GOT3 (cell line): ENCODE data around the gene TMEM100.
A peak's percentile ranks its signal among the peaks of the same experiment; 100 is the strongest.

ENCODE experiments used
- DNase-seq: peaks from one replicate; lab custom pipeline; 2025; ENCODE audit warnings: mixed read lengths; lab: John Stamatoyannopoulos, UW

TMEM100 gene, protein sequence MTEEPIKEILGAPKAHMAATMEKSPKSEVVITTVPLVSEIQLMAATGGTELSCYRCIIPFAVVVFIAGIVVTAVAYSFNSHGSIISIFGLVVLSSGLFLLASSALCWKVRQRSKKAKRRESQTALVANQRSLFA

DNA sequence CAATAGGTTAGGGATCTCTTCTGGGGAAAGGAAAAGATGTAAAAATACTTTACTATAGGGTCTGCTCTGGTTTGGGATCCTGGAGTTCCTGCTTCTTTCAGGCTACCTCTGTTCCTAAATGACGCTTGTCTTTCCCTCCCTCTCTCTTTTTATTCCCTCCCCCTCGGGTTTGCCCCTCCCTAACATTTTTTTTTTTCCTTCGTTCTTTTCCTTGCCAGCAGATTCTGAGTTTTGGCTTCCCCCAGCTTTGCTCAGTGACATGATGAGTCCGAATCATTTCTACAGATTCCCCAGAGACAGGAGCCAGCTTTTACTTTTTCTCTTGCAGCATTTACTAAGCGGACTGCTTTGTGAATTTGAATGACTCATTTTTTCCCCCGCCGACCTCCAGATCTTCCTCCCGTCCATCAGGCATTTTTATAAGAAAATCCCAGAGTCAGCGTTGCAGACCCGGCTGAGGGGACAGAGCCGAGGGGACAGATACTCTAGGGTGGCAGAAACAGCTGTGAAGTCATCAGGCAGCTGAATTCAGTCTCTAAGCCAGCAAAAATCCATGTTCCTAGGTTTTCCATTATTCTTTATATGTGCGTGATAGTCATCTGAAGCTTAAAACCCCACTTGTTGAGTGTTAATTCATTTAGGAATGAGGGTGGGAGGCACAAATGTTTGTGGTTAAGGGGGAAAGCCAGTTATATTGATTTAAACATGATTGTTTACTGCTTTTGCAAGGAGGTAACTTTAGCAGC, at the start of gene TMEM100:
TMEM100 (minus strand) TSS at position 123 of the 746 bp plus-strand sequence. CDS start 1,794 bp downstream, outside the sequence.
- DNase-seq, result peak; percentile 34

DNA sequence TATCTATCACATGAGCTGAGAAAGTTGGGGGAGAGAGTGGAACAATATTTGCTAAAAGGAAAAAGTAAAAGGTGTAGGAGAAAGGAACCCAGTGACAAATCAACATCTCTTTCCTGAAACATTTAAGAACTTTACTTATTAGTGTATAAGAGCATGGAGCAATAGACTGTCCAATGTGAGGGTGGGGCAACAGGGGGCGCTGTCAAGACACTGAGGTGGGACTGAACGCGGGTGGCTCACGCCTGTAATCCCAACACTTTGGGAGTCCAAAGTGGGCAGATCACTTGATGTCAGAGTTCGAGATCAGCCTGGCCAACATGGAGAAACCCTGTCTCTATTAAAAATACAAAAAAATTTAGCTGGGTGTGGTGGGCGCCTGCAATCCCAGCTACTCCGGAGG, 49.4 kb upstream of the TMEM100 start:
- DNase-seq, result no peak

DNA sequence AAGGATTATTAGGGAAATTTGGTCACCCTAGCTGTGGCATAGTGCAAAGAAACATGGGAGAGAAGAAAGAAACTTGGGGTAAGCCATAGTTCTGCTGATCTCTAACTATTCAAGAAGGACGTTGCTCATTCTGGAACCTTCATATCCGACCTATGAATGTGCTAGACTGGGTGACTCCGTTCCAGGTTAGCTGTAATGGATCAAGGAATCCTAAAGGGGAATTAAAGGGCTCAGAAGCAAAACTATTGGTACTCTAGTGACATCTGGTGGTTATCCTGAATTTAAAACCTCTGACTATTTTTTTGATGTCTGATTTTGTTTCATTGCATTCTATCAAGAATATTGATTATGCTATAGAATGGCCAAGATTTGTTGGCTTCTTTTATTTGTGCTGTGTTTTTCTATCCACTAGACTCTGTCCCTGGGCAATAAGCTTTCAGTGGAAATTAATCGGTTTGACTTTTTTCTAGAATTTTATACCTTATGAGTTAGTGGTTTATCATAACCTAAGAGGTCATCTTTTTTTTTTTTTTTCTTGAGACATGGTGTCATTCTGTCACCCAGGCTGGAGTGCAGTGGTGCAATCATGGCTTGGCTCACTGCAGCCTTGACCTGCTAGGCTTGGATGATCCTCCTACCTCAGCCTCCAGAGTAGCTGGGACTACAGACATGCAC, 47.7 kb upstream of the TMEM100 start:
- no peak for DNase-seq

DNA sequence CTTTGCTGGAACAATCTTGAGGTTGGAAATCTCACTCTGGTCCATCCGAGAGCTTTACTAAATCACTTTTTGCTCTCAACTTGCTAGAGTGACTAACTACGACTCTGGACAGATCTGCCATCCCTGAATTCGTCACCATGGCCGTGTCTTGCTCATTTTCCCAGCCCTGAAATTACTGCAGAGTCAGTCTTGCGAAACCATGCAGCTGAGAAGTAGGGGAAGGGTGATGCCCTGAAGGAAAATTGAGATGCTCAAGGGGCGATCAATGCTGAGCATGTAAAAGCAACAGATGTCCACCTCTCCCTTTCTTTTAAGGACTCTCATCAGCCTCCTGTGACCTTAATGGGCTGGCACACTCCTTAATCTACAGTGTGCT, 46.9 kb upstream of the TMEM100 start:
- peak; percentile 14 for DNase-seq

DNA sequence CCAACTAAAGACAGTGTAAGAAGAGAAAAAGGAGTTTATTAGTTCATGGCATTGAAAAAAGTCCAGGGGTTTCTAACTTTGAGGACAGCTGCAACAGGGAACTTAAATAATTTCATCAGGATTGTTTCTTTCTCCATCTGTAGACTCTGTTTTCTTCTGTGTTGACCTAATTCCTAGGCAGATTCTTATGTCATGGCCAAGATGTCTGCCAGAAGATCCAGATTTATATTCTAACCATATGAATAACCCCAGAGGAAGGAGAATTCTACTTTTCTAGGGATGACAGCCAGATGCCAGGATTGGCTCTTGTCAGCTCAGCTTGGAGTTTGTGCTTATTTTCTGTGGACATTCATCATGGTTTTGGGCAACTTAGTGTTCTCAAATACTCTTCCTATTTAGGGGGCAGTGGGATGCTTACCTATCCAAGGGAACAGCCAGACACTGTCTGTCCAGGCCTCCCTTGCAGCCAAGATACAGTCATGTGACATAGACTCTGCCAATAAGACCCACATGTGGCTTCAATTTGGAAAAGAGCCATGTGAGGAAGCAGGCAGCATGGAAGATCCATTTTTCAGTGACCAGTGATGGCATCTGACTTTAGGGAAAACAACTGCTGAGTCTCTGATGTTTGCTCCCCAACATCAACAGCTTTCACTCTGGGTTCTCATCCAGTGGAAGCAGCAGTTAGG, 46.4 kb upstream of the TMEM100 start:
- no peak for DNase-seq

DNA sequence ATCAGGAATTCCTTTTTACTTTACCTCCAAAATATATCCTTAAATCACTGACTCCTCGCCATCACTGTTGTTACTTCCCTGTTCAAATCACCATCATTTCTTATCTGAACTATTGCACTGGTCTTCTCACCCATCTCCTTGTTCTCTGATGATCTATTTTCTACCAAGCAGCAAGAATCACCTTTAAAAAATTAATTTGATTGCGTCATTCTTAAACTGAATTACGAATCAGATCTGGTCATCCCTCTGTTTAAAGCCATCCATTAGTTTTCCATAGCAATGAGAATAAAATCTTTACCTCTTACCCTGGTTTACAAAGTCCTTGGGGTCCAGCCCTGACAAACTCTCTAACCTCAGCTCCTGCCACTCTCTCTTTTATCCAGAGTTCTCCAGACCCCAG, 42.8 kb upstream of the TMEM100 start:
- DNase-seq, result no peak

DNA sequence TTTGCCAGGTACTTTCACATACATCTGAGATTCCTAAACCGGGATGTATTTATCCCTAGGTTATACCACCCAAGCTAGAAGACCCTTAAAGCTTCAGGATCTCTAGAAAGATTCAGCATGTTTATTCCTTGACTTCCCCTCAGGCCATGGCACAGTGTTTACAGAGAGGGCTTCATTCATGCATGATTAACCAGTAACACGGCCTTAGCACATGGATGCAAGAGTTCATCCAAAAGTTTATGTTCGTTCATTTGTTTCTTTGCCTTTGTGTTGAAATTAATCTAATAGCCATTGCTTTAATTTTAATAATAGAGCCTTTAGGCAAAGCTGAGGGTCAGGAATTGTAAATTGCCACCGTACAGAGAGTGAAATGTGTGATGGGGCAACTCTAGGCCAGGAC, 41.9 kb upstream of the TMEM100 start:
- DNase-seq, result no peak

DNA sequence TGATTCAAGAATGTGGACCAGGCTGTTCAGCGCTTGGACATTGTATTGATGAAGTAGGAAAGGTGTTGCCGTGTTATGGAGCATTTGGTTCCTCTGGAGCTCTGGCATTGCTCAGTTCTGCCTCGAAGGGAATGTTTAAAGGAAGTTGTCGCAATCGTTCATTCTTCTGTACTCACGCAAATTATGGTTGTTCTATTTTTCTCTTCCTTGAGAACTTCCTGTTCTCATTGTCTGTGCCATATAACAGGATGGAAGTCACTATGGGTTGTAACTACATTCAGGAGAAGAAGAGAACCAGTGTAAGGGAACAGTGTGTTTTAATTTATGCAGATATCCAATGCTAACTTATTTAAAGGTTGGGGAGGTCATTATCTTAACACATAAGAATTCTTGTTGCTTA, 41.2 kb upstream of the TMEM100 start:
- no peak for DNase-seq

DNA sequence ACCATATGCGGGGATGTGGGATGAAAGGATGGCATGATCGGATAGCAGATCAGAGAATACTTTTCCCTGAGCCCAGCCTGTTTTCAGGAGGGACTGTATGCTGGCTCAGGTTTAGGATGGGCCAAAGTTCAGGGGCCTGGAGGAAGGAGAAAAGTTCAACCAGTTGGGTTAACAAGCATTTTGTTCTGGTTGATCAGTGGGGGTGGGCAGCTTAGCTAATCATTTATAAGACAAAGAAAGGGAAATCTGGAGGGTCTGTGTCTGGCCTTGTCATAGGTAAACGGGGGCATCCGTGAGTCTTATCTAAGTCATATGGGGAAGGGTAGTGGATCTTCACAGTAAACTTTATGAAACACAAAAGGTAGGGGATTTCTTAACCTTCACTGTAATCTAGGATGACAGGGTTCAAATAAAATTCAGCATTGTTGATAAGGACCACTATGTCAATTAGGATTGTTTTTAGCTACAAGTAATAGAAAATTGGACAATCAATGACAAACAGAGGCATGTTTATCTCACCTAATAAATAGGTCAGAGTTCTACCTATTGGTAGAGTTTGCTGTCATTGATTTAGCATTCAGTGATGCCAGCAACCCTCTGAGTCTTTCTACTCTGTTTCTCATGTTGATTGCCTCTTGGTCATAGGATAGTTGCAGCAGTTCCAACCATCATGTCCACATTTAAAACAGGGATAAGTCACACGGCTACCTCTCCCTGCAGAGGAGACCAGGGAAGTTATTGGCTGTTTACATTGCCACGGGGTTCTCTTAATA, 39.6 kb upstream of the TMEM100 start:
- no peak for DNase-seq

DNA sequence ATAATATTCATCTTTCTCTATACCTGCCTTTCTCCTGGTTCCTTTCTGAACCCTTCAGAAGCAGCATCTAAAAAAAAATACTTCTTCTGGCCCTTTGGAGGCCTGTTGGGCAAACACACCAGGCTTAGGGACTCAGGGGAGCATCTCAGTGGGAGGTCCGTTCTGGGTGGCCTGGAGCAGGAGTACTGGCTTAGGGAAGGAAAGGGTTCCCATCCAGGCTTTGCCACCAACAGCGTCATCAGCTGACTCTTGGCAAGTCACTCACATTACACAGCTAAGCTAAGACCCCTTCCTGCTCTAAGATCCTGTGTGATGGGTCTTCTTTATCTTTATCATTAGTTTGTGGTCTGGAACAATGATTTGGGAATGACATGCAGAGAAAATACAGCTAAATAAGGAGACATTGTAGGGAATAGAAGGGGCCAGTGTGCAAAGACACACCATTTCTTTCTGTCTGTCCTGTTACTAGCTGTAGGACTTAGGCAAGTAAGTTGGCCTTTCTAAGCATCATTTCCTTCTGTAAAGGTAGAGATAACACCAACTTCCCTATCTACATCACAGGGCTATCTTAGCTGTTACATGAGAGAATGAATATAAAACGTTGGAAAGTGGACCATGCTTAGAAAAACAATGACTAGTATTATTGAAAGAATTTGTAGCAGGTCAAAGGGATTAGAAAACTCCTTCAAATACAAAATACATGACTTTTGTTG, 38.1 kb upstream of the TMEM100 start:
- no peak for DNase-seq

DNA sequence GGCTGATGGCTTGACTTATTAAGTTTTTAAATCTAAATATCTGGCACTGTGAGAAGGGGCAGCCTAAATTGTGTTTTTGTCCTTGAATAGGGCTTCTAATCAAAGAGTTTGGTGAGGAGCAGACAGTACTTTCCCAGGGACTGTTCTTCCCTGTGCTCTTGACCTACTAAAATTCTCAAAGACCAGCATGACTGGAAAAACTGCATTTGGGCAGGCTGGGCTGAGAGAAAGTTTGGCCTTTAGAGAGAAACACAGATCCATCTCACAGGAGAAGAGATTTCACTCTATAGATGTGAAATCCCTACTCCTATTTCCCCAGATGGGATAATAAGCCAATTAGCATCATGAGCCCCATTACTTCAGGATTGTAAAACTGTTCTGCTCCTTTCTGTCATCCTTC, 35.5 kb upstream of the TMEM100 start:
- DNase-seq, result no peak

DNA sequence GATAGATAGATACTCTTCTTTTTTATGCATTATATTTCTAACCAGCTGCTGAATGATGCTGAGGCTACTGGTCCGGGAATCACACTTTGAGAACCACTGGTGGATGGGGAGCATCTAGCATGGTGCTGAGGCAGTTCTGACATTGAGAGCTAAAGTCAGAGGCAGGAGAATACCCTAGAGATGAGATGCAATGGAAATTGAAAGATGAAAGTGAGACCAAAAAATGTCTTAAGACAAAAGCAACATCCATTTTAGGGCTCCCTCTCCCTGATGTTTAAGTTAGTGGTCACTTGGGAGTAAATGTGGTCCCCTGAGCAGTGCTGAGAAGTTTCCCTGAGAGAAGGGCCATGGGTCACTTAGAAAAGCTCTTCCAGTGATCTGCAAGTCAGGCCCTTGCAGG, 35.0 kb upstream of the TMEM100 start:
- no peak for DNase-seq

DNA sequence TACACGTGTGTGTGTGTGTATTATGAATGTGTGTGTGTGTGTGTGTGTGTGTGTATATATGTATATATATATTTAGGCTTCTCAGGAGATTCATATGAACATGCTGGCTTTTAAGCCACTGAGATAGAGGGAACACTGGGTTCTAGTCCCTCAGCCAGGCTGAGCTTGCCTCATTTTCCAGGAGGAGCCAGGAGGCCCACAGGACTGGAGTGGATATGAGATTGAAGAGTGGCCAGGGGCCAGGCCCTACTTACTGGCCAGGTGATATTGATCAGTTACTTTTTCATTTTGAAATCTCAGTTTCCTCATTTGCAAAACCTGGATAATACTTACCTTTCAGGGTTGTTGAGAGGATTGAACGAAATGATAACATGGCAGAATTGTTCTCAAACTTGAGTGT, 34.0 kb upstream of the TMEM100 start:
- no peak for DNase-seq

DNA sequence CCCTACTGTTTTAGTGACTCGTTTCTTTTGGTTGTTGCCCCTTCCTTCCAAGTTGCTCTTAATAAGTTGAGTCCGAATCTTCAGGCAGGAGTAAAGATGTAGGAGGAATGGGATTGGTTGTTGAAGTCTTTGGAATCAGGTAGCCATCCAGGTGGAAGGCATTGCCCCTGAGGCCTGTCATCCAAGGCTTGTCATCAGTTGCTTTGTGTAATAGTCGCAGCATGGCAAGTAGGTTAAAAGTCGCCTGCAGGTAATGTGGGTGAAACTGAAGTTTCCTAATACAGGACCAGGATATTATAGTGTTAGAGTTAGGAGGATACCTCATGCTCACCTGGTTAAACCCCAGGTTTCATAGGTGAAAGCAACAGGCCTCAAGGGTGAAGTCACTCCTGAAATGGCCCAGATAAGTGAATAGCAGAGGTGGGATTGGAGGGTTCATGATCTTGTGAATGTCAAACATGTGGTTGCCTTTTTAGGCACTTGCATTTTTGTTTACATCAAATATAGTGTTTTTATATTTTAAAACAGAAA, 29.1 kb upstream of the TMEM100 start:
- DNase-seq, result no peak

DNA sequence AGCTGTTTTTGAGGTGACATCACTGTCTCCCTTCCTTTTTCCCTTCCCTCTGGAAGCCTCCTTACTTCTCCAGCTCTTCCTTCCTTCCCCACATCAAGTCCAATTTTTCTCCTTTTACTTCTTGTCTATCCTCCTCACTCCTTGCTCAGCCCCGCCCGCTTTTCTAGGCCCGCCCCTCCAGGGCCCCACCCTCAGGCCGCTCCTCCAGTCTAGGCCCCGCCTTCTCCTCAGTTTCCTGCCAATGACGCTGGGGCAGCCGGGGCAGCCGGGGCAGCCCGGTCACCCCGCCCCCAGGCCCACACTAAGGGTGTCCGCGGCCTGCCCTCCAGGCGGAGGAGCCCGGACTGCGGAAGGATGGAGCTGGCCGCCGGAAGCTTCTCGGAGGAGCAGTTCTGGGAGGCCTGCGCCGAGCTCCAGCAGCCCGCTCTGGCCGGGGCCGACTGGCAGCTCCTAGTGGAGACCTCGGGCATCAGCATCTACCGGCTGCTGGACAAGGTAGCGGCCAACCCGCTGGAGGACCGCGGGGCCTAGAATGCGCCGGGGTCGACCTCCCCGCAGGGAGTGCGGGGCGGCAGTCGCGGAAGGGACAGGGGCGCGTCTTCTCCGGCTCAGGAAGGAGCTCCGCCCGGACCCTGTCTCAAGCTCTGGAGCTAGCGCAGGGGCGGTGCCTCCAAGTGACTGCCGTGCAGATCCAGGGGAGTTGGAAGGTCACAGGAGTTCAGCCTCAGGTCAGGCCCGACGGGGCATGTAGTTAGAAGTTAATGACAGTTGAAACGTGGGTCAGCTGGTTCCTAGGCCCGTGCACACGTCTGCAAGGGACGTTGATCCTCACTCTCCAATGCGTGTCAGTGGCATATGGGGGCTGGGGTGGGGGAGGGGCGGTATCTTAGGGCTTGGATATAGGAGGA, 28.3 kb upstream of the TMEM100 start, which contains the start of gene PCTP:
PCTP (plus strand) TSS at position 302 of the 908 bp plus-strand sequence; CDS start at position 355, 53 bp downstream.
- DNase-seq, result peak; percentile 86

DNA sequence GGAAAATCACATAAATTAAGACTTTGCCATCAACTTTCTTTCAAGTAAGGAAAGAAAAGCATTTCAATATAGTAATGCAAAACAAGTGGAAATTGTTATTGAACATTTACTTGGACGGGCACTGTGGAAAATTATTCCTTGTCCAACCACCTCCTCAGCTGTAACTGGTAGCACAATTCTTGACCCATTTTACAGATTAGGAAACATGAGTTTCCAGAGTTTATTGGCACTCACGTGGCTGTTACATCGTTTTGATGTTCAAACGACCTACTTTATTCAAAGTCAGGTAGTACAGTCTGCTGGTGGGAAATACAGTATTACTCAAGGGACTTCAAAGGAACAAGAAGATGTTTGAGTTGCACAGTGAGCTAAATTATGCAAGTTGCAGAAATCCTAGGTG, 27.3 kb upstream of the TMEM100 start:
- no peak for DNase-seq

DNA sequence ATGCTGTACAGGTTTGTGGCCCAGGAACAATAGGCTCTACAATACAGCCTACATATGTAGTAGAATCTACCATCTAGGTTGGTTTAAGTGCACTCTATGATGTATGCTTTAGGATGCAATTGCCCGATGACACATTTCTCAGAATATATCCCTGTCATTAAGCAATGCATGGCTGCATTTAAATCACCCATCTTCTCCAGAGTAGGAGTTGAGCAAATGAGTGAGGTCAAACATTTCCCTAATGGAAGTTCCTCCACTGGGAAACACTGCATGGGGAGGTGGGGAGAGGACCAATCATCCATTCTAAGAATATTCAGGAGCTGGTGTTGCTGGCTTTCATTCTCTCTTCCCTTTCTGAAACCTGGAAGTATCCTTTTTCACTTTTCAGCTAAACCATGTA, 26.2 kb upstream of the TMEM100 start:
- no peak for DNase-seq

DNA sequence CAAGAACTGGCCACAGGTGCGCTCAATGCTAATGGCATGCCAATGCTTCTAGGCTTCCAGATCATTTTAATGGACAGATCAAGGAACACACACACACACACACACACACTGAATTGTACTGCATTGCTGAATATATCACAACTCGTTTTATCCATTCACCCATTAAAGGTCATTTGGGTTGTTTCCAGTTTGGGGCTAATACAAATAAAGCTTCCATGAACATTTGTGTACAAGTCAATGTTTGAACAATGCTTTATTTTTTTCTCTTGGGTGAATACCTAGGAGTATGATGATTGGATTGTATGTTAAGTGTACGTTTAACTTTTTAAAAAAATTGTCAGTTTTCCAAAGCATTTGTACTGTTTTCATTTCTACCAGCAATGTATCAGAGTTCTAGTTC, 24.5 kb upstream of the TMEM100 start:
- DNase-seq, result no peak

DNA sequence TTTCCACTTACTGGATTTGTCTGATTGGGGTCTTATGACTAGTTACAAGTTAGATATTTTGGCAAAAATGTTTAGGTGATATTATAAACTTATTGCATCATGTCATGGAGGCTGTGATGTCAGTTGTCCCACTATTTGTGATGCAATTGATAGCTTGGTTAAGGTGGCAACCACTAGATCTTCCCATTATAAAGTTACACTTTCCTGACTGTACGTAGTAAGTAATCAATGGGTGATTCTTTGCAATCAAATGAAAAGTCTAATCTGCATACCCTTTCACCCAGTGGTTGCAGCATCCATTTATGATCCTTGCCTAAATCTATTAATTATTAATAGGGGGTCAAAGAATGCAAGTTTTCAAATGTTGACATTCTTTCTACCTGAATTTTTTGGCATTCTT, 23.8 kb upstream of the TMEM100 start:
- no peak for DNase-seq

DNA sequence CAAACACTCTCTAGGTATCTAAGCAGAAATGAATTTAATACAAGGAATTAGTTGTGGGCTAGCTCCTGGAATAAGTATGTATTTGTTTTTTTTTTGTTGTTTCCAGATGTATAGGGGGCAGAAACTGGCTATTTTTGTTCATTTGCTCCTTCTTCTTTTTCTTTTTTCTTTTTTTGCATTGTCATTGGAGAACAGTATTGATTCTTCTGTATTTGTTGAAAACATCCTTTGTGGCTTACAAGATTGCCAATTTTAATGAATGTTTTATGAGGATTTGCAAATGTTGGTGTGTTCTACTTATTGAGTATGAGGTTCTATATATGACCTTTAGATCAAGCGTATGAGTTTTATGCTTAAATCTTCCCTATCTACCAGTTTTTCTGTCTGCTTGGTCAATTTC, 22.6 kb upstream of the TMEM100 start:
- no peak for DNase-seq
